ENCODE results near the gene ANKFN1.
A peak's percentile ranks its signal among the peaks of the same experiment; 100 is the strongest.

Gene ANKFN1

GRCh38 chr17:56148333-56148732, 4.9 kb upstream of the ANKFN1 start:
- DNase-seq, result no peak

GRCh38 chr17:56149266-56150036, 3.8 kb upstream of the ANKFN1 start:
- no peak for DNase-seq

DNA sequence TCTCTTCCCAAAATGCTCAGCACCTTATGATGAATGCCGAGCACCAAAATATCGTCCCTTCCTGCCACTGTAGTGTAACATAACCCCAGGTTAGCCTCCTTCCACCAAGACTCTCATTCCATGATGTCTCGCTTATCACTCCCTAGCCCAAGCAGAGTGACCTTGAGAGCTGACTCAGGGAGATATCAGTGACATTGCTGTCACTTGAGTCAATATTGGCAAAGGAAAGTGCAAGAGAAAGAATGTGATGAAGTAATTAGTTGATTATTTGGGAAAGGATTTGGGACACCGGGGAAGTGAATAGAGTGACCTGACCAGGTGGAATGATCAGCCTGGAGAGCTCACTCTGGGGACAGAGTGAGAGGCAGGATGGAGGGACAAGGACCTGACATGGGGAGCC, 2.6 kb upstream of the ANKFN1 start:
- no peak for DNase-seq

DNA sequence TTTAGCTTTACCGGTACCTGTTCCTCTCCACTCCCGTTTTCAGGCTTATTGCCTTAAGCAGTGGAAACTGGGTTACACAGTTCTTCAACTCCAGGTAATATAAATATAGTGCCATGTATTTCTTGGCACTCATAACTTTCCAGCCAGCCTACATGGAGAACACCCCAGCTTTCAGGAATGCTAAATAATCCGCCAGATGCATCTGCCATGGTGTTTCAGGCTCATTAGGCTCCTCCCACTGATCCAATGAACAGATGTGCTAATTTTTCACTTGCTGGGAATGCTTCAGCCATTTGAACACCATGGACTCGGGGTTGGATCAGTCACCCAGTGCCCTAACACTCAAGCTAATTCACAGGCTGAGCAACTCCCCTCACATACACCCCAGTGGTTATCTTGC, 4.6 kb downstream of the ANKFN1 start:
- no peak for DNase-seq

DNA sequence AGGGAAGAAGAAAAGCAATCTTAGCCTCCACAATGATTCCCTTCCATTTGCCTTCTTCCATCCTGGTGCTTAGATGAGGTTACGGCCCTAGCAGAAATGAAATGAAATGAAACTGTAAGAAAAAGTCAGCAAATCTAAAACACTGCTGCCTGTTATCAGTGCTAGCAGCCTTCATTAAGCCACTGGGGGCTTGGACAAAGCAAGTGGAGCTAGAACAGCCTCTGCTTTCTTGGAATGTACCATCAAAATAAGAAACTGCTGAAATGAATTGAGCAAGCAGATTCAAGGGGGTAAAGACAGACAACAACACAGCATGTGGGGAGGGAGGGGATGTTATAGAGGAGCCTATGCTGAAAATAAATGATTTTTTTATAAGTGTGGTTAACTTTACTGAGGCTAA, 5.1 kb downstream of the ANKFN1 start:
- no peak for DNase-seq

- DNase-seq, result no peak
These were observed 5.9 kb downstream of the ANKFN1 start for GRCh38 chr17:56158915-56159825.

DNA sequence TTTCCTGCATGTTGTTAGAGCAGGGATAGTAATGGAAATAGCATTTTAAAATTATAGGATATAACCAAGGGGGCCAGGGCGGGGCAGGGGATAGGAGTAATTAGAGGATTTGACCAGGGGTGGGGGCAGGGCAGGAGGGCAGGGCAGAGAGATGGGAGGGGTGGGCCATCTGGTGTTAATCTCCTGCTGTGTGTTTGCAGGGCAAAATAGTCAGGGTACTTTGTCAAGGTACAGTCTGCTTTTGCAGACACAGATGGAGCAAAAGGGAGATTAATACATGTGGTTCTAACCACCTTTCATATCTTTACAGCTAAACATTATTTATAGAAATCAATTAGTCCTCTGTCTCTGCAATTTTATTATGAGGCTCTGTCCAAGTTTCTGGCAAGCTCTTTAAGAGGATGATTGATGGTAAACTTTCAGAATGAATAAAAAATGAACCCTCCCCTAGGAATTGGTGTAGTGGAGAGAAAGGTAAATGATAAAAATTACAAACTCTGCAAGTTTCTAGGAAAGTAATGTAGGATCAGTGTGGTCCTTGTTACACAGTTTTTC, 6.6 kb downstream of the ANKFN1 start:
- DNase-seq, result no peak

DNA sequence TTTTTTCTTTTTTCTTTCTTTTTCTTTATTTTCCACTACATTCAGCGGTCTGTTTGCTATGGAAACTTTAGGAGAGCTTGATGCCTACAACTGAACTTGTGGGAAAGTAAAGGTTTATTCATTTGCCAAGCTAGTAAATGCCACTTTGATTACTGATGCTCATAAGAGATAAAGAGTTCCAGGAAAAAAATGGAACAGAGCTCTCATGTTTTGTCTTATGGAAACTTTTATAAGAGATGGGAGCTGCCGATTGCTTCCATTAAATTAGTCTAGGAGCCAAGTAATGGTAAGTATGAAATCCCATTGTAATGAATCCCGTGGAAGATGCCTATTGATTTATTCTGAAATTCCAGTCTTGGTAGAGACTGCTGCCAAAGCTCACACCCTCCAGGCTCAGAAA, 7.1 kb downstream of the ANKFN1 start:
- DNase-seq, result no peak

- no peak for DNase-seq
These were observed 11.9 kb downstream of the ANKFN1 start for GRCh38 chr17:56165072-56165641.

DNA sequence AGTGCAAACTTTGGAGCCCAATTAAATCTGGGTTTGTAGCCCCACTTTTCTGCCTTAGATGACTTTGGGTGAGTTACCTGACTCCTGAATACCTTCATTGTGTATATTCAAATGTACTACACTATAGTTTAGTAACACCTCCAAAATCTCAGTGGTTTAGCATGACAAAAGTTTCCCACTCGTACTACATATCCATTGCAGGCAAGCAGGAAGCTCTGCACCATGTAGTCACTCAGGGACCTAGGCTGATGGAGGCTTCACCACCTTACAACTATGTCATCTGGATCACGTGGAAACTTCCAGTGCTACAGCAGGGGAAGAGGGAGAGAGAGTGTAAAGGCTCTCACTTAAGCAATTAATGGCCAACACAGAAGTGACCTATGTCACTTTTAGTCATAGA, 14.2 kb downstream of the ANKFN1 start:
- no peak for DNase-seq

DNA sequence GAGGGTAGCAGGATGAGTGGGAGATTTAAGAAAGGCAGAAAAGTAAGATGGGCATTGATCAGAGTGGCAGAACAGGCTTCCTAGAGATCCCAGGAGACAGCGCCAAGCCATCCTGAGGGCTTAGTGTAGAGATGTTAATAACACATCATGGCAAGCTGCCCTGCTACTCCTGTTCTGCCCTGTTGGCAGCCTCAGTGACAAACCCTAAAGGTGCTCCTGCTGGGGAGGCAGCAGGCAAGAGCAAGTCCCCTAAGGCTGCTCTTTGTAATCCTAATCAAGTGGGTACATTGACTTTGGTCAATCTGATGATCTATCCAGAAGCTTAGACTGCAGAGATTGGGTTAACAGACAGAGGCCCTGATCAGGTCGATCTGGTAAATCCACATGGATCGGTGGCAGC, 16.3 kb downstream of the ANKFN1 start:
- DNase-seq, result no peak

DNA sequence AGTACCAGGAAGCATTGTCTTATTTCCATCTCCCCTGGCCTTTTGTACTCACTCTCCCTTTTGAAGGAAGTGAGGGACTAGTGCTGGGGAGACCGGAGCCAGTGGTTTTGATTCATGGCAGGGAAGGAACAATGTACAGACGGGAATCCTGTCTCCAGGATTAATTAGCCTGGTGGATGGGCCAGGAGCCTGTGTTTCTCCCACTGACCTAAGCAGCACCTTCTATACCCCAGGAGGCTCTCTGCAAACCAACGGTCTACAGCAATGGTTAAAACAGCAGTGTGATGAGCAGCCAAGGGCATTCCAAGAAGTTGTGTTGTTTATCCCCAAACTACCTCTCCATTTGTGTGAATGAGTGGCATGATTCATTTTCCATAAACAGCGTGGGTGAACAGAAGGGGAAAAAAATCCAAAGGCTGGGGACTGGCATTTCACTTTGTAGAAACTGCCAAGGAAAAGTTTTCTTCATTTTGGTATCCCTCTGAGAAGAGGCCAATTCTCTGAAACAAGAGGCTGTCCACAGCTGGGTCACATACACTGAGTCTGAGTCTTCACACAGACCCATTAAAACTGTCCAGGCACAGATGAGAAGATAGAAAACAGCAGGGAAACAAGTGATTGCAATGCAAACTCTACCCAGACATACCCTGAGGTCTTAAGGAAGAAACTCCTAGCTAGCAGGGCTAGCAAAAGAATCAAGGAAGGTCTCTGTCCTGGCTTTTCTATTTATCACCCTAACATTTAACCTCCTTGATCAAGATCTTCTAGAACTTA, 18.1 kb downstream of the ANKFN1 start:
- no peak for DNase-seq

- peak; percentile 87 for DNase-seq
These were observed 19.3 kb downstream of the ANKFN1 start for GRCh38 chr17:56172517-56172982.

DNA sequence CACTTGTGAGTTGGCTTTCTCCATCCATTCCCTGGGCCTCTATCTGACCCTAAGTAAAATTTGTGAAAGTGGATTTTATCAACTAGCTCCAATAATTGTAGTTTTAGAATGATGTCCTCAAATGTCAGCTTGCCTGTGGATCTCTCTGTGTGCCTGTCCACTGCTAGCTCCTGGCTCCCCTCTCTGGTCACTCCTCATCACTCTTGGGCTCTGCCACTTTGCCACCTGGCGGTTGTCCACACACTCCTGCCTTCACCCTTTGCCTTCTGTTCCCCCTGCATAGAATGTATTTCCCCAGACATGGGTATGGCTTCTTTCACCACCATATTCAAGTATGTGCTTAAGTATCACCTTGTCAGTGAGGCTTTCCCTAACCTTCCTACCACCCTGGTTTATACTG, 19.8 kb downstream of the ANKFN1 start:
- DNase-seq, result no peak

- peak; percentile 55 for DNase-seq
These were observed 20.9 kb downstream of the ANKFN1 start for GRCh38 chr17:56173958-56174835.

GRCh38 chr17:56175299-56175955, 22.2 kb downstream of the ANKFN1 start:
- no peak for DNase-seq

DNA sequence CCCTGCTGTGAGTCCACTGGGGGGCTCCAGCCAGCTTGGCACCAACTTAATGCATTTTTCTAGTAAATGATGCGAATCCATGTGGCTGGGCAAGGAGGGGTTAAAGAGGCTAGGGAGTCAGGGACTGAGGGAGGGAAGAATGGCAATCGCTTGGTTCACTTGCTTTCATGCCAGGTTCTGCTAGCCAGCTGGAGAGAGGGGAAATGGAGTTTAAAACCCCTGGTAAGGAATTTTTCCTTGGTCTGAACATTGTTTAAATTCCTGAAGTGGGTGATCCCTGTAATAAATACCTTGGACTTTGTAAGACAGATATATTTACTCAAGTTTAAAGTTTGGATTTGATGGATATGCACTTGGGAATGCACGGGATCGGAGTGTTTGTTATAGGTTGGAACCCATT, 22.8 kb downstream of the ANKFN1 start:
- DNase-seq, result no peak

GRCh38 chr17:56177361-56177760, 24.1 kb downstream of the ANKFN1 start:
- no peak for DNase-seq

DNA sequence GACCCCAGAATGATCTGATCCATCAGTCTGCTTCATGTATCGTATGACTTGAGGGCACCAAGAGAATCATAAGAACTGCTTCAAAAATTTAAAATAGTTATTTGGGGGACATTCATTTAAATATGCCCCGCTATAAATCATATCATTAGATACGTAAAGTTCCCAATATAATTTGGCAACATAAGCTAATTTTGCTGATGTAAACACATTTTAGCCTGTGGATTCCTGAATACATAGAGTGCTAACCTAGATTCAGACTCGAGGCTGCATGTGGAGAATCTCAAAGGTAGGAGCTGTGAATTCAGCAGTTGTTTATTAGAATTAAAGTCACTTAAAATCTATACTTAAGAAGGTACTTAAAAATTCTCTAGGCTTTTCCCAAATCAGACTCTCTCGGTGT, 24.9 kb downstream of the ANKFN1 start:
- no peak for DNase-seq

GRCh38 chr17:56182081-56182480, 28.8 kb downstream of the ANKFN1 start:
- DNase-seq, result no peak

- DNase-seq, result no peak
These were observed 31.4 kb downstream of the ANKFN1 start for GRCh38 chr17:56184650-56185049.

All from DMS79 treated with DMSO at 0.1 percent for 48 hours (cell line).